Medulla oblongata (tissue), 1 donor: ENCODE measurements around the gene UBE2L3.
"Not testable (repeated sequence)": the region's sequence is repeated elsewhere in the genome, so short reads cannot be mapped to it uniquely, and the experiment has no call there.

Source experiments
- DNase-seq: peaks from one replicate; pipeline ENCODE4 v3.0.0-alpha.2; 2015; ENCODE audit errors: extremely low spot score

Gene UBE2L3

DNA sequence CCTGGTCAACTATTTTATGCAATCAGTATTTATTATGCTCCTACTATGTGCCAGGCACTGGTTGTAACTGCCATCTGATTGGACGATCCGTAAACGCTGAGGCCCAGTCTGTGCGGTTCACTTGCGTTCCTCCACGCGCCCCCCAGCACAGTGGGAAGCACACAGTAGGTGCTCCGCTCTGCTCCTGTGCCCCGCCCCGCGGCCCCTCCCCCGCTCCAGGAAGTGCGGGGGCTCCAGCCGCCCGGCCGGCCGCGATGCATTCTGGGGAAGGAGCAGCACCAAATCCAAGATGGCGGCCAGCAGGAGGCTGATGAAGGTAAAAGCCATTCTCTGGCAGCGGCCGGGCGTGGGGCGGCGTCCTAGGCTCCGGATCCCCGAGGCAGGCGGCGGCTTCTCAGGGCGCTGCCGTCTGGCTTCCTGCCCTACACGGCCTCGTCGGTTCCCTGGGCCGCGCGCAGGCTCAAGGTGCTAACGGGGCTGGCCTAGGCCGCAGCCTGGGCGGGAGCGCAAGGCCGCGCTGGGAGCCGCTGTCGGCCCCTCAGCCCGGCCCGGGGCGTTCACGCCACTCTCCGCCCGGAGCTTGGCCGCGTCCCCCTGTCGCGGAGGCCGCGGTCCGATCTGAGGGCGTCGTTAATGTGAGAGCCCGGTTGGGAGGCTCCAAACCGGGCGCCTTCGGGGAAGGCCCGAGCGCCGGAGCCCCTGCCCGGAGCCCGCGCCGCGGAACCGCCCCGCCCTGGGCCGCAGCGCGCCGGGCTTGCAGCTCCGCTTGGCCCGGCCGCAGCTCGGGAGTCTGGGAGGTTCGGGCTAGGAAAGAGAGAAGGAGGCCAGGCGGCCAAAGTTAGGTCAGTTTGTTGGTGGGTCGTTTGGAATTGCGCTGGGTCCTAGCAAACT lies at the start of gene UBE2L3:
UBE2L3 (plus strand) TSS at position 259 of the 891 bp plus-strand sequence; CDS start at position 290, 31 bp downstream.
- DNase-seq = peak; percentile 79

DNA sequence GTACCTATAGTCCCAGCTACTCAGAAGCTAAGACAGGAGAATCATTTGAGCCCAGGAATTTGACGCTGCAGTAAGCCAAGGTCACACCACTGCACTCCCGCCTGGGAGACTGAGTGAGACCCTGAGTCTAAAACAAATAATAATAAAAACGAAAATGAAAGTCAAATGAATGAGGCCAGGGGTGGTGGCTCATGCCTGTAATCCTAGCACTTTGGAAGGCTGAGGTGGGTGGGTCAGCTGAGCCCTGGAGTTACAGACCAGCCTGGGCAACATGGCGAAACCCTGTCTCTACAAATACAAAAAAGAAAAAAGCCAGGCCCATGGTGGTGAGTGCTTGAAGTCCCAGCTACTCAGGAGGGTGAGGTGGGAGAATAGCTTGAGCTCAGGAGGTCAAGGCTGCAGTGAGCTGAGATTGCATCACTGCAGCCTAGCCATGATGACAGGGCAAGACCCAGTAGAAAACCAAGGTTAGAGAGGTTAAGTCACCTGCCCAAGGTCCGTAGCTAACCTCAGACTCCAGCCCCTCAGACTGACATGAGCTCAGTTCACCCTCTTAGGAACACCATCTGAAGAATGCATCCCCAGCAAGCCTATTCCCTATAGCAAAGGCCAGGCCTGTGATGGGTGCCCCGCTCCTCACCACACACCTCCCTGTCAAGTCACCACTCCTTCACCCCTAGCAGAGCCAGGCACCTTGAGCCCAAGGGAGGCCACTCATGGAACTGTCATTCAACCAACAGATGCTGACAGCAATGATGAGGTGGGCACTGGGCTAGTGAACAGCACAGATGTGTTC lies 40.6 kb upstream of the UBE2L3 start:
- DNase-seq = not testable (repeated sequence)

GRCh38 chr22:21531525-21531924 lies 36.0 kb upstream of the UBE2L3 start:
- DNase-seq = not testable (repeated sequence)

DNA sequence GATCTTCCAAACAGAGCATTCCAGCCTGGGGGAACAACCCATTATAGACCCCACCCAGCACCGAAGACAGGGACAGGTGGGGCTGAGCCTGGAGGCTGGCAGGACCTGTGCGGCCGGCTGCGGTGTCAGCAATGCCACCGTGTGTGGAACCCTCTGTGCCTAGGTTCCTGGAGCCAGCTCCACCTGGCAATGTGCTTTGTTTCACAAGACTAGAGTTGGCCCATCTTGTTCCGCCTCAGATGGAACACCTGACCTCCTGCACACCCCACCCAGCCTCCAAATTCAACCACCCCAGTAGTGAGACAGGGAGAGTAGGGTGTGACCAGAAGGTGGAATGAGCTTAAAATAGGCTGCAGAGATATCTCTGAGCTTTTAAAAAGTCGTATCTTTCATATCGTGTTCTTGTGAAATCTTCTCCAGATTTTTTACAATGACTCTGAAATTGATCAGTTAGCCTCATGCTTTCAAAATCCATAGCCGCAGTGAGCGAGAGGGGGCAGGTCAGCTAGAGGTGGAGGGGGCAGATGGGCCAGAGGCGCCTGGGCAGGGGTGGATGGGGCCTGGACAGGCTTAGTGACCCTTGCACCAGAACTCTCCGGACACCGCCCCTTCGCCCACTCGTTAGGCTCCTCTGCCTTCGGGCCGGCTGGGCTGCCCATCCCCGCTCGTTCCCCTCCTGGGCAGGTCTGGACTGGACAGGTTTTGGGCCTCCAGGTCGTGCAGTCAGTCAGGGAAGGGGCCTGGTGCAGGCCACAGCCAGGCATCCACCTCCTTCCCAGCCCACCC lies 34.5 kb upstream of the UBE2L3 start:
- DNase-seq = not testable (repeated sequence)

DNA sequence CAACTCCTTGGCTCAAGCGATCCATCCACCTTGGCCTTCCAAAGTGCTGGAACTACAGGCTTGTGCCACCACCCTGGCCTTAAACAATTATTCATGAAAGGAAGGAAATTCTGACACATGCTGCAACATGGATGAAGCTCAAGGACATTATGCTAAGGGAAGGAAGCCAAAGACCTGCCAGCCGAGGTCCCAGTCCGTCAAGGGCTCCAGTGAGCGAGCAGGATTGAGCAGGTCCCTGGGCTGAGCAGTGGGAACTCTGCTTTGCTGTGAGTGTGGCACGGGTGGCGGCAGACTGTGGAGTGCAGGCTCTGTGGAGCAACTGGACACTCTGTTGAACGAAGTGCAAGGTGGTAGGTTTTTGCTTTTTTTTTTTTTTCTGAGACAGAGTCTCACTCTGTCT lies 27.7 kb upstream of the UBE2L3 start:
- not testable (repeated sequence) for DNase-seq

- DNase-seq = not testable (repeated sequence)
These were observed 22.8 kb upstream of the UBE2L3 start for GRCh38 chr22:21544432-21545322.

GRCh38 chr22:21549558-21549957 lies 18.0 kb upstream of the UBE2L3 start:
- not testable (repeated sequence) for DNase-seq

GRCh38 chr22:21550008-21550677 lies 17.4 kb upstream of the UBE2L3 start:
- not testable (repeated sequence) for DNase-seq

- DNase-seq = not testable (repeated sequence)
These were observed 16.9 kb upstream of the UBE2L3 start for GRCh38 chr22:21550678-21551047.

- DNase-seq = not testable (repeated sequence)
These were observed 16.2 kb upstream of the UBE2L3 start, which contains the start of gene RIMBP3C for GRCh38 chr22:21551361-21551760. Gene RIMBP3C, minus strand, starts transcription at chr22:21551461. Its CDS starts 485 bp downstream, at chr22:21550976.

DNA sequence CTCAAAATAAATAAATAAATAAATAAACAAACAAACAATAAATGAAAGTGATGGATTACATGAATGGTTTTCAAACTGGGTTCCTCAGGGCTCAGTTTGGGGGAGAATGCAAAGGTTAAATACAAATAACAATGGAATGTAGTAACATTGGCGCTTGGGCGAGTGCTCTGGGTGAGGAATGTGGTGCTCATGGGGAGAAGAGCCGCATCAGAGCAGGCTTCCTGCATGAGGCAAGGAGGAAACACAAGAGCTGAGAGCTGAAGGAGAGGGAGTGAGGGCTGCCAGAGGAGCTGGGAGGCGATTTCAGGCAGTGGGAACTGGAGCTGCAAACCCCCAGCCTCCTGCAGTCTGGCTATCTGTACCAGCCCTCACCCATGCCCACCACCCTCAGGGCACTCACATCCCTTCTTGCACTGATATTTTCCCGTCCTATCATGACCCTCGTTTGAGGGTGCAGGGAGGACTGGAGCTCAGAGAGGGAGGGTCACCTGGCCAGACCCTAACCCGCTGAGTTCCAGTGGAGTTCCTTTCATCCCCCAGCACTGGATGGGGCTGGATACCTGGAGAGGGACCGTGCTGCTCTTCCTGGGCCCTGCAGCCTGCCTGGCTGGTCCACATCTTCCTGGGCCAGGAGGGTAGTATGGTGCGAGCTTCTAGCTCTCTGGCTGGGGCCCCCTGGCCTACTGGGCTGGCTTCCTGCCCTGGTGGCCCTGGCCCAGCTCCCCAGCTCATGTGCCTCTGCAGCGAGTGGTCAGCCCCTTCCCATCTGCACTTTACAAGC lies 8.0 kb upstream of the UBE2L3 start:
- not testable (repeated sequence) for DNase-seq

DNA sequence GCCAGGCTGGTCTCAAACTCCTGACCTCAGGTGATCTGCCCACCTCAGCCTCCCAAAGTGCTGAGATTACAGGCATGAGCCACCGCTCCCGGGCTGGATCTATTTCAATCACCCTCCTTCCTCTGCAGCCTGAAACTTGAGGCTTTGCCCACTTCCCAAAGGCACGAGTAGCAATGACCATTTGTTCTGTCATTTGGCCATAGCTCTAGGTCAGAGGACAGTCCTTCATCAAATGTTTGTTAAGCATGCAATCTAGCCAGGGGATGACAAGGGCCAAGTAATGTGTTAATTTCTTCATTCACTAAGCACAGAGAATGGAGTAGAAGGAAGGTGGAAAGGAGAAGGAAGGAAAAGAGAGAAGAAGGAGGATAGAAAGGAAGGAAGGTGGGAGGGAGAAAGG lies 6.9 kb upstream of the UBE2L3 start:
- DNase-seq = not testable (repeated sequence)

- no peak for DNase-seq
These were observed 3.6 kb upstream of the UBE2L3 start for GRCh38 chr22:21563912-21564311.

GRCh38 chr22:21564411-21564810 lies 3.1 kb upstream of the UBE2L3 start:
- no peak for DNase-seq

DNA sequence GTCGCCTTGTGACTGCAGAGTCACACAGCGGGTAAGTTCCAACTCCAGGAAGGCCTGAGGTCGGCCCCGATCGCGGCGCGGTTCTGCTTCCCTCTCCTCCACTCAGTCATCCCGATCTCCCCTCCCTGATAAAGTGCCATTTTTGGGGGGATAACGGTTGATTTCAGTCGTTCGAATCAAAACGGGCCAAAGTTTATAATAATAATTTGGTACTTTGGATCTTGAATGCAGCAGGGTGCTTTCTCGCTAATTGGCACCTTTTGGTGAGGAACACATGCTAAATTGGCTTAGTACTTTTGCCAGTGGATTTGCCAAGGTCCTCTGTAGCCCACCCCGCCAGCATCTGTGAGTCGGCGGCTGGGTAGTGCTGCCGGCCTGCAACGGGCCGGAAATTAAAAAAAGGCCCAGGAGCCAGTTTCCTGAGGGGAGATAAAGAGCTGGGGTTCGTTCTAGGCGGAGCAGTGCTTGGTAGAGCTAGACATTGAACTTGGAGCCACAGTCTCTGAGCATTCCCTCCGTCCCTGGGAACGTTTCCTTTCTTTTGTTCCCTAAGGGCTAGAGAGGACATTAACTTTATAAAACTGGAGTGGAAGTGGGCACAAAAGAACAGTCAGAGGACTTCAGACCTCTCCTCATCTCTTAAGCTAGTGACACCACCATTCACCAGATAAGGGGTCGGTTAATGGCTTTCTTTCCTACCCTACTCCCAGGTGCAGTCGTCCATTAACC lies 997 bp downstream of the UBE2L3 start:
- no peak for DNase-seq

- DNase-seq = not testable (repeated sequence)
These were observed 1.5 kb downstream of the UBE2L3 start for GRCh38 chr22:21569076-21569427.

DNA sequence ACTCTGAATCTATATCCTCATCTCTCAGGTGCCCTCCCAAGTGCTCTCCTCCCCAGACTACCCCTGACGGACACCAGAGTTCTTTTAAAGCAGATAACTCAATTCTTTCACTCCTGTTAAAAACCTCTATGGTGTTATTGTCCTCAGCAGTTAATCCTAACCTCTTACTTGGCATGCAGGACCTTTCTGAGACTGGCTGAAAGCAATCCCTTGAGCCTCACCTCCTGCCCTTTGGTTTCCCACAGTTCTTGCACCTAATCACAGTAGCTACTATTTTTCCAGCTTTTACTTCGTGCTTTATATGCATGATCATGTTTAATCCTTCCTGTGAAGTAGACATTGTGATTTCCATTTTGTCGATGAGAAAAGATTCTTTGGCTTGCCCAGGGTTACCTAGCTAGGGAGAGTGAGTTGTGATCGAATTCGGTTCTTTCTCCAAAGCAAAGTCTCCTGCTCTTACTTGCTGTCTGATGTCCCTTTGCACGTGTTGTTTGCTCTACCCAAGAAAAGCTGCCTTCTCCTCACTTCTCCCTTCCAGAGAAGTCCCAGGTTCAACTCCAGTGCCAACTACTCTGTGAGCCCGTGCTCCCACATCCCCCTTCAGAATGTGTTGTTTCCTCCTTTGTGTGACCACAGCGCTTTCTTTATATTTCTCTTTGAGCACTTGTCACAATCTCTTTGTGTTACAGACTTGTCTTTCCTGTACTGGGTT lies 2.1 kb downstream of the UBE2L3 start:
- DNase-seq = peak; percentile 36

- DNase-seq = no peak
These were observed 2.9 kb downstream of the UBE2L3 start for GRCh38 chr22:21570398-21570797.
